ENCODE measurements around the gene SCIN. TPM values are rescaled to one million over a fixed set of nuclear protein-coding genes. Genes with fewer than 3 reads are reported as not detected.

Gene SCIN
- total RNA-seq, 1 experiment from 2014 or later: 28.3 TPM

DNA sequence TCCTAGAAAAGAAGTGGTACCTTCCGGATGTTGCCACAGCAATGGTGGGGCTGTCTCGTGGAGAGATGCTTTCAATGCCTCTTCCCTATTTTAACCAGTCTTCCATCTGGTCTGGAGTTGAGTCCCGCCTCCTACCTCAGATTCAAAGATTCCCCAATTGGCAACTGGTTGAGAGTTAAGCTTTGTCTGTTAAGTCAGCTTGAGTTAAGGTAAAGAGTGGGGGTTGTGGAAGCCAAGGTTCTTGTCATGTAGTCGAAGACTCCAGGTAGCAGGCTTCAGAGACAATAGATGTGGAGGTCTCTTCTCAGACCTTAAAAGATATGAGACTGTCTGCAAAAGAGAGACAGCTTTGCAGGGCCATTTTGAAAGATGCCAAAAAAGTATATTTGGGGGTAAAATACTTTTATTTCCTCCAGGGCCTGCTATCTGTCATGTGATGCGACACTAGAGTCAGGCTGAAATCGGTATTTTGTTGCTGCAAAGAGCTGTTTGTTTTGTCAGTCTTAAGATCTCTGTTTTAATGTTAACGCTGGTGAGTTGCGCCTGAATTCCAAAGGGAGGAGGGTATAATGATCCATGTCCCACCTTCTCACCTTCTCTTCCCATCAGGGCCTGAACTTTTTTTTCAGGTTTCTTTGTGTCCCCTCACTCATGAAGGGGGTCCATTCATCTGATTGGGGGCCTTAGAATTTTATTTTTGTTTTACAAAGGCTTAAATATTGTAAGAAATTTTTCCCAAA, 40.4 kb upstream of the SCIN start:
- no peak overlapping the region for H3K27ac Mint-ChIP-seq (ENCODE audit: unreplicated experiment)
- no peaks in the 10 kb centered on the region for H3K27me3 Mint-ChIP-seq (ENCODE audit: unreplicated experiment)
- intact Hi-C loops (cut with micrococcal nuclease; ENCODE audit: unreplicated experiment): loop anchor here (10.0 kb wide), 1 partner anchor 585 kb away; no protein-coding TSS in a partner anchor
- BruUV-seq (replicated peaks): no TSS peak
- no peaks in the 10 kb centered on the region for H3K4me1 Mint-ChIP-seq (ENCODE audit: low read depth, unreplicated experiment)
- H3K36me3 Mint-ChIP-seq (ENCODE audit: insufficient read depth, unreplicated experiment): no peaks in the 10 kb centered on the region
- H3K4me3 Mint-ChIP-seq (ENCODE audit: low read depth, unreplicated experiment): no peak overlapping the region
- CTCF ChIA-PET: no interaction called here
- DNase-seq: no peak
- peaks cover 5% of the 10 kb centered on the region for H3K9me3 Mint-ChIP-seq (ENCODE audit: low read depth, unreplicated experiment)
- TF ChIP-seq, protein P1, sequence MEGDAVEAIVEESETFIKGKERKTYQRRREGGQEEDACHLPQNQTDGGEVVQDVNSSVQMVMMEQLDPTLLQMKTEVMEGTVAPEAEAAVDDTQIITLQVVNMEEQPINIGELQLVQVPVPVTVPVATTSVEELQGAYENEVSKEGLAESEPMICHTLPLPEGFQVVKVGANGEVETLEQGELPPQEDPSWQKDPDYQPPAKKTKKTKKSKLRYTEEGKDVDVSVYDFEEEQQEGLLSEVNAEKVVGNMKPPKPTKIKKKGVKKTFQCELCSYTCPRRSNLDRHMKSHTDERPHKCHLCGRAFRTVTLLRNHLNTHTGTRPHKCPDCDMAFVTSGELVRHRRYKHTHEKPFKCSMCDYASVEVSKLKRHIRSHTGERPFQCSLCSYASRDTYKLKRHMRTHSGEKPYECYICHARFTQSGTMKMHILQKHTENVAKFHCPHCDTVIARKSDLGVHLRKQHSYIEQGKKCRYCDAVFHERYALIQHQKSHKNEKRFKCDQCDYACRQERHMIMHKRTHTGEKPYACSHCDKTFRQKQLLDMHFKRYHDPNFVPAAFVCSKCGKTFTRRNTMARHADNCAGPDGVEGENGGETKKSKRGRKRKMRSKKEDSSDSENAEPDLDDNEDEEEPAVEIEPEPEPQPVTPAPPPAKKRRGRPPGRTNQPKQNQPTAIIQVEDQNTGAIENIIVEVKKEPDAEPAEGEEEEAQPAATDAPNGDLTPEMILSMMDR (IDR thresholded peaks at IDR 0.05; ENCODE audit: unreplicated experiment): no peak

DNA sequence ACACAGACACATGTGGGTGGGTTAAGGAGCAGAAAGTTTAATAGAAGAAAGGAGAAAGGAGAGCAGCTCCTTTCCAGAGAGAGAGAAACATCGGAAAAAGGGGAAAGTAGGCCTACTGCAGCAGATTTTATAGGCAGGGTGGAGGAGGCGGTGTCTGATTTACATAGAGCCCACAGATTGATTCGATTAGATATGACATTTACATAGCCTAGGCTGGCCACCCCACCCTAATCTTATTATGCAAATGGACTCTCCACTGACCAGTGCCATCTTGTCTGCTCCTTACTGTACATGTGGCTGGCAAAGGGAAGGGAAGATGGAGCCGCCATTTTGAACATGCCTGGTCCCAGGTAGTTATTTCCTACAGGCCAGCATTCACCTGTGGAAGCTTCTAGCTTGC, 38.7 kb upstream of the SCIN start:
- DNase-seq: no peak
- Mint-ChIP-seq H3K9me3 (ENCODE audit: low read depth, unreplicated experiment) (peaks cover 9% of the 10 kb centered on the region), H3K36me3 (ENCODE audit: insufficient read depth, unreplicated experiment) (peaks cover 3% of the 10 kb centered on the region), H3K27me3 (ENCODE audit: unreplicated experiment) (no peaks in the 10 kb centered on the region), H3K27ac (ENCODE audit: unreplicated experiment) (no peak overlapping the region), H3K4me1 (ENCODE audit: low read depth, unreplicated experiment) (no peaks in the 10 kb centered on the region), H3K4me3 (ENCODE audit: low read depth, unreplicated experiment) (no peak overlapping the region)
- BruUV-seq (replicated peaks): no TSS peak
- CTCF ChIA-PET: interaction anchor here (1.3 kb wide), 1 partner anchor 12 kb away, joined by 7 read pairs; no protein-coding TSS in a partner anchor
- TF ChIP-seq, protein P1 (IDR thresholded peaks at IDR 0.05; ENCODE audit: unreplicated experiment): no peak
- intact Hi-C loops (cut with micrococcal nuclease; ENCODE audit: unreplicated experiment): no loop called here

DNA sequence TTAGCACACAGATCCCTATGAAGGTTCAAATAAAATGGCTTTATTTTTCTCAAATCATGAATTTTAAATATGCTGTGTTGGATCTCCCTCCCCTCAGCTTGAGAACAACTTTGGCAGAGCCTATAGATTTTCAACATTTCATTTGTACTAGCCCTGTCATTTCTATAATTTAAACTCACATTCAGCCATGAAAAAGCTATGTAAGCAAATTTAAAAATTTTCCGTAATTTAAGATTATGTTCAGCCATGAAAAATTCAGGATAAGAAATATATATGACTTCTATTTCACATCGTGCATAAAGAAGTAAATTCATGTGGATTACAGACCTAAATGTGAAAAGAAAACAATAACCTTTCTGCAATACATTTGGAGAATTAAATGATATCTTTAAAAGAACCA, 36.5 kb upstream of the SCIN start:
- CTCF ChIA-PET: interaction anchor here (0.7 kb wide), 1 partner anchor 17 kb away, joined by 5 read pairs; no protein-coding TSS in a partner anchor
- TF ChIP-seq, protein P1 (IDR thresholded peaks at IDR 0.05; ENCODE audit: unreplicated experiment): no peak
- H3K27ac Mint-ChIP-seq (ENCODE audit: unreplicated experiment): no peak overlapping the region
- intact Hi-C loops (cut with micrococcal nuclease; ENCODE audit: unreplicated experiment): no loop called here
- H3K27me3 Mint-ChIP-seq (ENCODE audit: unreplicated experiment): no peaks in the 10 kb centered on the region
- no TSS peak for BruUV-seq (replicated peaks)
- H3K9me3 Mint-ChIP-seq (ENCODE audit: low read depth, unreplicated experiment): peaks cover 13% of the 10 kb centered on the region
- peaks cover 4% of the 10 kb centered on the region for H3K36me3 Mint-ChIP-seq (ENCODE audit: insufficient read depth, unreplicated experiment)
- no peak overlapping the region for H3K4me3 Mint-ChIP-seq (ENCODE audit: low read depth, unreplicated experiment)
- no peak for DNase-seq
- no peaks in the 10 kb centered on the region for H3K4me1 Mint-ChIP-seq (ENCODE audit: low read depth, unreplicated experiment)

DNA sequence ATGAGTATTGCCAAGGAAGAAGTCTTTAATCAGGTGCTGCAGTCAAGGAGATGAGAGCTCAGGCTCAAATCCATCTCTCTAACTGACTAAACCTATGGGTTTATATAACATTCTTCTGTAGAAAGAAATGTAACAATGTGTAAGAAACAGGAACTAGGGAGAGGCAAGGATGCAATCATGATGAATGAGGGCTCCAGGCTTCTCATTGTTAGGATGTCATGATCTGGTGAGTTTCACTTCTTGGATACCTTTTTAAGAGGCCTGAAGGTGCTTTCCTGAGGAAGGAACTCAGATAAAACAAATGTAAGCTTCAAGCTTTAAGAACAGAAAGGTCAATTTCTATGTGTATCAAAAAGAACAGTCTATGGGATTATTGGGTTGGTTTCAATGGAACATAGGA, 30.8 kb upstream of the SCIN start:
- H3K36me3 Mint-ChIP-seq (ENCODE audit: insufficient read depth, unreplicated experiment): peaks cover 4% of the 10 kb centered on the region
- CTCF ChIA-PET: no interaction called here

More for the DNA sequence above, 30.8 kb upstream of the SCIN start:
- no peak for DNase-seq
- Mint-ChIP-seq H3K4me3 (ENCODE audit: low read depth, unreplicated experiment) (no peak overlapping the region), H3K9me3 (ENCODE audit: low read depth, unreplicated experiment) (peaks cover 10% of the 10 kb centered on the region), H3K27ac (ENCODE audit: unreplicated experiment) (no peak overlapping the region), H3K27me3 (ENCODE audit: unreplicated experiment) (no peaks in the 10 kb centered on the region), H3K4me1 (ENCODE audit: low read depth, unreplicated experiment) (peaks cover 13% of the 10 kb centered on the region)
- TF ChIP-seq, protein P1 (IDR thresholded peaks at IDR 0.05; ENCODE audit: unreplicated experiment): no peak
- BruUV-seq (replicated peaks): no TSS peak
- intact Hi-C loops (cut with micrococcal nuclease; ENCODE audit: unreplicated experiment): loop anchor here (5.0 kb wide), 1 partner anchor 43 kb away; no protein-coding TSS in a partner anchor

Data from Calu3 (cell line).